IMR-90 (cell line): Measurements from ENCODE around the gene FAM131B. TPM values are rescaled to one million over a fixed set of nuclear protein-coding genes. Genes with fewer than 3 reads are reported as not detected.

Source experiments
- ATAC-seq: fragments of 200-7000 bp; cut with Tn5 transposase; 2 replicates; pipeline ENCODE4 v1.9.1; 2020; ENCODE audit warnings: low read depth, mild to moderate bottlenecking, moderate library complexity
- BruUV-seq: library from RNA; stranded (reverse); fragments of 400-500 nt; replicated peaks from 2 replicates; lab custom pipeline; 2021; lab: Mats Ljungman, UMichigan
- CTCF ChIA-PET: fragments of 300-600 bp; formaldehyde crosslinking; extraction: SDS; loops from one replicate; lab custom pipeline; 2021; ENCODE audit warnings: antibody characterized with exemption; lab: Yijun Ruan, JAX
- POLR2A ChIA-PET: fragments of 300-600 bp; sonication (Branson Sonifier 250); formaldehyde crosslinking; loops from one replicate; lab custom pipeline; 2022; ENCODE audit warnings: antibody characterized with exemption; ENCODE audit not compliant: unreplicated experiment; lab: Charles Lee
- DNase-seq: peaks from one replicate; pipeline ENCODE4 v3.0.0; 2013
- H2AFZ ChIP-seq: replicated peaks from 2 replicates; pipeline ENCODE3; 2013; ENCODE audit warnings: low read length, mild to moderate bottlenecking; ENCODE audit not compliant: poor library complexity
- H2AK5ac ChIP-seq: 2 replicates; pipeline ENCODE4 v1.6.1; 2013; ENCODE audit warnings: low read depth, low read length, inconsistent platforms
- H2AK9ac ChIP-seq: replicated peaks from 2 replicates; pipeline ENCODE3; 2013; ENCODE audit warnings: mild to moderate bottlenecking, low read depth, low read length, moderate library complexity; ENCODE audit not compliant: poor library complexity
- H2BK120ac ChIP-seq: 2 replicates; pipeline ENCODE4 v1.6.1; 2013; ENCODE audit warnings: low read depth, low read length, inconsistent platforms
- H2BK15ac ChIP-seq: 3 replicates; pipeline ENCODE4 v1.6.1; 2013; ENCODE audit warnings: low read depth, low read length, inconsistent platforms
- H2BK20ac ChIP-seq: 2 replicates; pipeline ENCODE4 v1.6.1; 2013; ENCODE audit warnings: low read depth, mild to moderate bottlenecking, inconsistent platforms, low read length, moderate library complexity
- H2BK5ac ChIP-seq: 2 replicates; pipeline ENCODE4 v1.6.1; 2013; ENCODE audit warnings: mild to moderate bottlenecking, low read depth, low read length, inconsistent platforms; ENCODE audit not compliant: poor library complexity, severe bottlenecking
- H3K14ac ChIP-seq: replicated peaks from 2 replicates; pipeline ENCODE4 v1.6.1; 2013; ENCODE audit warnings: low read depth, low read length, inconsistent platforms
- H3K18ac ChIP-seq: 2 replicates; pipeline ENCODE4 v1.6.1; 2013; ENCODE audit warnings: low read depth, low read length, control low read depth
- H3K23ac ChIP-seq: 2 replicates; pipeline ENCODE4 v1.6.1; 2013; ENCODE audit warnings: low read depth, low read length, inconsistent platforms
- H3K27ac ChIP-seq: 2 replicates; pipeline ENCODE4 v1.5.1; 2013; ENCODE audit warnings: mild to moderate bottlenecking, control low read depth, low read length; ENCODE audit not compliant: insufficient read depth
- H3K27me3 ChIP-seq: 2 replicates; pipeline ENCODE4 v1.6.1; 2013; ENCODE audit warnings: low read length; ENCODE audit not compliant: control insufficient read depth, insufficient read depth
- H3K36me3 ChIP-seq: 2 replicates; pipeline ENCODE4 v1.6.1; 2013; ENCODE audit warnings: low read length, mixed read lengths; ENCODE audit not compliant: control insufficient read depth, insufficient read depth
- H3K4ac ChIP-seq: 2 replicates; pipeline ENCODE4 v1.6.1; 2013; ENCODE audit warnings: low read depth, low read length, inconsistent platforms
- H3K4me1 ChIP-seq: 2 replicates; pipeline ENCODE4 v1.6.1; 2013; ENCODE audit warnings: low read length, mixed read lengths; ENCODE audit not compliant: control insufficient read depth, insufficient read depth
- H3K4me2 ChIP-seq: 2 replicates; pipeline ENCODE4 v1.6.1; 2013; ENCODE audit warnings: low read depth, mild to moderate bottlenecking, control low read depth, low read length, moderate library complexity
- H3K4me3 ChIP-seq: 2 replicates; pipeline ENCODE4 v1.5.1; 2013; ENCODE audit warnings: low read depth, mild to moderate bottlenecking, control low read depth, low read length, moderate library complexity; ENCODE audit not compliant: insufficient read depth
- H3K56ac ChIP-seq: 2 replicates; pipeline ENCODE4 v1.6.1; 2013; ENCODE audit warnings: low read length, inconsistent platforms; ENCODE audit not compliant: insufficient read depth; ENCODE audit errors: extremely low read depth
- H3K79me1 ChIP-seq, 2 experiments: 2 replicates each; pipeline ENCODE4 v1.6.1; 2013; ENCODE audit warnings: low read length in 2 of 2, inconsistent platforms in 1 of 2, low read depth in 1 of 2
- H3K9ac ChIP-seq: 2 replicates; pipeline ENCODE4 v1.6.1; 2013; ENCODE audit warnings: low read depth, low read length, control low read depth
- H3K9me1 ChIP-seq: 2 replicates; pipeline ENCODE4 v1.6.1; 2013; ENCODE audit warnings: low read length, inconsistent platforms; ENCODE audit not compliant: insufficient read depth
- H3K9me3 ChIP-seq: 2 replicates; pipeline ENCODE4 v1.6.1; 2013; ENCODE audit warnings: low read length; ENCODE audit not compliant: control insufficient read depth, insufficient read depth
- H4K20me1 ChIP-seq: 2 replicates; pipeline ENCODE4 v1.6.1; 2013; ENCODE audit warnings: low read length, inconsistent platforms; ENCODE audit not compliant: insufficient read depth
- H4K5ac ChIP-seq: 2 replicates; pipeline ENCODE4 v1.6.1; 2013; ENCODE audit warnings: mild to moderate bottlenecking, low read depth, low read length, control low read depth
- H4K8ac ChIP-seq, 2 experiments: 2 replicates each; pipeline ENCODE4 v1.6.1; 2013; ENCODE audit warnings: low read depth in 2 of 2, low read length in 2 of 2, control low read depth in 1 of 2, inconsistent platforms in 1 of 2
- H4K91ac ChIP-seq: 2 replicates; pipeline ENCODE4 v1.6.1; 2013; ENCODE audit warnings: low read depth, low read length, inconsistent platforms; ENCODE audit not compliant: insufficient read depth
- CHD1 ChIP-seq: IDR thresholded peaks from 2 replicates; pipeline ENCODE4 v1.6.1; 2012; ENCODE audit warnings: low read depth, low read length, improper control_type of control experiment
- WGBS, 2 experiments: methylation state at CpG; one replicate each; pipeline versions ENCODE4 v1.1.5 to v1.1.7; 2013; ENCODE audit warnings: missing lambda C conversion rate in 2 of 2; ENCODE audit not compliant: insufficient read length in 1 of 2; ENCODE audit errors: extremely low coverage in 2 of 2; 5-methylcytosine and 5-hydroxymethylcytosine counted together
- dilution Hi-C: fragments of 300-500 bp; cut with HindIII; formaldehyde crosslinking; loops from one replicate; pipeline ENCODE4 v1.14.3; 2018; ENCODE audit warnings: low sequenced_read_pairs; ENCODE audit not compliant: unreplicated experiment
- in situ Hi-C: fragments of 300-500 bp; cut with MboI; formaldehyde crosslinking; loops from 3 replicates; pipeline ENCODE4 v1.14.3; 2019; ENCODE audit warnings: low sequenced_read_pairs, inconsistent platforms, mixed read lengths
- intact Hi-C: fragments of 100-400 bp; cut with micrococcal nuclease; formaldehyde crosslinking; loops from 2 replicates; pipeline ENCODE4 v1.10.0; 2022
- polyA plus RNA-seq, 3 experiments: library from polyadenylated mRNA; depleted of rRNA; stranded (reverse); fragments of >200 nt; gene quantifications; 2 replicates each; pipeline ENCODE4 v1.2.3, GENCODE V29; 2012; ENCODE audit warnings: low replicate concordance in 1 of 3
- total RNA-seq: library from RNA; depleted of rRNA; stranded (reverse); fragments of >200 nt; gene quantifications from 2 replicates; pipeline ENCODE4 v1.2.3, GENCODE V29; 2012

Gene FAM131B
- total and polyA plus RNA-seq, 2 of the 4 experiments (the other 2 are of a cell fraction), result 3.4 to 4.3 TPM

- TF ChIP-seq CHD1, result no peak
- Histone ChIP-seq H2AK9ac (no peak overlapping the region), H3K36me3 (no peaks in the 10 kb centered on the region), H2AK5ac (no peak overlapping the region), H2BK20ac (no peak overlapping the region), H3K27me3 (no peaks in the 10 kb centered on the region; the same call in 1 of the 2 replicates), H3K79me1 (no peaks in the 10 kb centered on the region), H3K14ac (no peak overlapping the region), H3K4ac (no peak overlapping the region), H2BK120ac (no peak overlapping the region), H2BK15ac (no peak overlapping the region), H3K9me3 (no peaks in the 10 kb centered on the region), H3K18ac (no peak overlapping the region), H3K9me1 (no peaks in the 10 kb centered on the region), H2AFZ (no peak overlapping the region), H4K5ac (no peak overlapping the region), H2BK5ac (no peak overlapping the region), H4K8ac (no peak overlapping the region), H3K4me2 (no peak overlapping the region), H3K4me3 (no peak overlapping the region), H3K23ac (no peak overlapping the region), H3K9ac (no peak overlapping the region), H4K91ac (no peak overlapping the region), H3K27ac (no peak overlapping the region), H3K56ac (no peak overlapping the region), H3K4me1 (peaks cover 12% of the 10 kb centered on the region; the same call in 1 of the 2 replicates), H4K20me1 (no peaks in the 10 kb centered on the region)
- ATAC-seq, result no peak
- ChIA-PET CTCF (no interaction called here), POLR2A (no interaction called here)
- in situ Hi-C loops, result no loop called here
- intact Hi-C loops, result loop anchor here (5.0 kb wide), 2 partner anchors 75 to 155 kb away; no protein-coding TSS in a partner anchor
- no peak for DNase-seq
- 100% methylated on average over 1 of the region's 5 CpGs; no CpG with 5 or more reads in 1 of the 2 experiments for WGBS, 2 experiments
- dilution Hi-C loops, result no loop called here
- no TSS peak for BruUV-seq
Measured at GRCh38 chr7:143411976-143412708, 49.6 kb upstream of the FAM131B start.
